ENCODE data around the gene CHCHD10. TPM values are rescaled to one million over a fixed set of nuclear protein-coding genes. Genes with fewer than 3 reads are reported as not detected.

CHCHD10 gene
- total RNA-seq, 4 donors from 2014 or later = 26.7 to 46.4 (median 32.2) TPM

DNA sequence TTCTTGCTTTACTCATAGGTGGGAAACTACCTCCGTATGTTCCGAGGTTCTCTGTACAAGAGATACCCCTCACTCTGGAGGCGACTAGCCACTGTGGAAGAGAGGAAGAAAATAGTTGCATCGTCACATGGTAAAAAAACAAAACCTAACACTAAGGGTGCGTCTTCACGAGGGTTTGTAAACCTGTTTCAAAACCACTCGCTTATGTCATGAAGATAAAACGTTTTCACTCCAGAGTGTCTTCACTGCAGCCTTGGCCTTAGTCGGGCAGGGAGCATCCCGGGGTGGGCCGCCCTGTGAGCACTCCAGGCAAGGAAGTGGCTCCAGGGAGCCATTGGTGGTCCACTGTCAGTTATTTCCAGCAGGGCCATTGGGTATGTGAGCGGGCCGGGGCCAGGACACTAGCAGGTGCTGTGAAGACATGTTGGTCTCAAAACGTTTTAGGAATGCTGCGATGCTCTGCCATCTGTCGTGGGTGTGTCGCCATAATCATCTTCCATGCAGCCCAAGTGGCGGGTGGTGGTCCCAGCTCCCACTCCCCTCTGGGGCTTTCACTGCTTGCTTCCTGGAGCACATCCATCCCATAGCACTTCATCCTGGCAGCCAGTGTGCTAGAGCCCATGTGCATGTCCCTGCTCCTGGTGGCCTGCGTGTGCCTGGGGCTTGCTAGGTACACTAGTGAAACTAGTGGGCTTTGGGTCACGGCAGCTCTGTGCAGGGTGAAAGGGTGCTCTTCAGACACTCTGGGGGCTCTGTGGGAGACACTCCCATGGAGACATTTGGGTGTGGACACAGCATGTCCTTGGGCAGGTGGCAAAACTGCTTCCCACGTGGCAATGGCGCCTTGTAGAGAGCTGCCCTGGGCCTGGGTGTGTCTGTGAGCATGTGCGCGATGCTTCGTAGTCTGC is 24.2 kb upstream of the CHCHD10 start:
- TF ChIP-seq EP300 (IDR thresholded peaks at IDR 0.05) (no peak), POLR2A (IDR thresholded peaks at IDR 0.05) (no peak), POLR2AphosphoS5 (IDR thresholded peaks at IDR 0.05) (no peak), CTCF (IDR thresholded peaks at IDR 0.05) (no peak)
- no peaks in the 10 kb centered on the region for H3K9me3 ChIP-seq
- peaks cover 52% of the 10 kb centered on the region for H3K4me1 ChIP-seq
- 76% methylated on average over 18 of the region's 25 CpGs for WGBS
- peaks cover 50% of the 10 kb centered on the region for H3K36me3 ChIP-seq
- no peak for DNase-seq (ENCODE audit: low spot score in 2 of 2)
- no peak overlapping the region for H3K4me3 ChIP-seq
- H3K27ac ChIP-seq = peak overlapping the region; percentile 4
- H3K27me3 ChIP-seq = no peaks in the 10 kb centered on the region

- peak in 1 of 2 donors; percentile 75 for DNase-seq (ENCODE audit: low spot score in 2 of 2)
- H3K27me3 ChIP-seq = no peaks in the 10 kb centered on the region
- H3K9me3 ChIP-seq = no peaks in the 10 kb centered on the region
- WGBS = 61% methylated on average over 11 of the region's 11 CpGs
- H3K4me1 ChIP-seq = peaks cover 59% of the 10 kb centered on the region
- no peak overlapping the region for H3K27ac ChIP-seq
- no peak overlapping the region for H3K4me3 ChIP-seq
- TF ChIP-seq CTCF (IDR thresholded peaks at IDR 0.05) = no peak
- no peak for TF ChIP-seq EP300 (IDR thresholded peaks at IDR 0.05)
- TF ChIP-seq POLR2A (IDR thresholded peaks at IDR 0.05) = no peak
- peak in 1 of 3 donors; percentile 51 for TF ChIP-seq POLR2AphosphoS5 (IDR thresholded peaks at IDR 0.05)
- H3K36me3 ChIP-seq = peaks cover 43% of the 10 kb centered on the region
Measured at GRCh38 chr22:23790819-23791737, 23.3 kb upstream of the CHCHD10 start.

DNA sequence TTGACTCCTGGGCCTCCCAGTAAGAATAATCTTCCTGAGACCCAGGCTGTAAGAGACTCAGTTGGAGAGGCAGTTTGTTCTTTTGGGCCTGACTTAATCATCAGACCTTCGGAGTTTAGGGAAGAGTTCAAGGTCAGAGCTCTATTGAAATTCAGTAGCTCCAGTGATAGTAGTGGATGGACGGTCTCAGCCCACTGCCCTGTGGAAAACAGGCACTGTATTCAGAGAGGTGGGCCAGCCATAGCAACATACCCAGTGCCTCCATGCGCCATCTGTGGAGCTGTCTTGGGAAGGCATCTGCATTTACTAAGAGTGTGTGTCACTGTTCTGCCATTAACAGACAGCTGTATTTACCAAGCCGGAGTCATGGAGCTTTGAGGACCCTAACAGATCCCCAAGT is 21.9 kb upstream of the CHCHD10 start:
- H3K9me3 ChIP-seq = no peaks in the 10 kb centered on the region
- H3K4me3 ChIP-seq = no peak overlapping the region
- peaks cover 60% of the 10 kb centered on the region for H3K4me1 ChIP-seq
- H3K36me3 ChIP-seq = peaks cover 29% of the 10 kb centered on the region
- no peak for TF ChIP-seq POLR2A (IDR thresholded peaks at IDR 0.05)
- no peak for TF ChIP-seq CTCF (IDR thresholded peaks at IDR 0.05)
- no peak for TF ChIP-seq EP300 (IDR thresholded peaks at IDR 0.05)
- no peak for TF ChIP-seq POLR2AphosphoS5 (IDR thresholded peaks at IDR 0.05)
- DNase-seq (ENCODE audit: low spot score in 2 of 2) = no peak
- WGBS = 90% methylated on average over 3 of the region's 4 CpGs
- no peak overlapping the region for H3K27ac ChIP-seq
- no peaks in the 10 kb centered on the region for H3K27me3 ChIP-seq

DNA sequence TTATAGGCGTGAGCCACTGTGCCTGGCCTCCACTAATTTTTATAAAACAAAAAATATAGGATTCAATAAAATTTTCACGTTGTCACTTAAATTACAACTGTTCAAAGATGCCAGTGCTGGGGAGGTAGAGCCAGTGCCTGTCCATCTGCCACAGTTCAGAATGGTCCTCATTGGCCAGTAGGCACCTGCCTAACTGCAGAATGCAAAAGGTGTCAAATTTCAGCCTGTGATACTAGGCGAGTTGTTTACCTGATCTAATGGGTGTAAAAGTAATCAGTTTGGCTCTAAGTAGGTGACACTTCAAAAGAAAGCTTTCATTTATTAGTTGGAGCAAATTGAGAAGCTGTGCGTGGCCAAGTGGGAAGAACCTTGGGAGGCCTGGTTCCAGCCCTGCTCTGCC is 21.3 kb upstream of the CHCHD10 start:
- Histone ChIP-seq H3K36me3 (peaks cover 24% of the 10 kb centered on the region), H3K27me3 (no peaks in the 10 kb centered on the region), H3K4me1 (peaks cover 60% of the 10 kb centered on the region), H3K4me3 (no peak overlapping the region), H3K9me3 (no peaks in the 10 kb centered on the region), H3K27ac (no peak overlapping the region)
- WGBS = 69% methylated on average over 4 of the region's 4 CpGs
- TF ChIP-seq CTCF (IDR thresholded peaks at IDR 0.05) = no peak
- TF ChIP-seq POLR2A (IDR thresholded peaks at IDR 0.05) = no peak
- no peak for TF ChIP-seq EP300 (IDR thresholded peaks at IDR 0.05)
- no peak for TF ChIP-seq POLR2AphosphoS5 (IDR thresholded peaks at IDR 0.05)
- no peak for DNase-seq (ENCODE audit: low spot score in 2 of 2)
